Endothelial cell of umbilical vein (primary cell): ENCODE results near the gene GNG3. TPM values are rescaled to one million over a fixed set of nuclear protein-coding genes. Genes with fewer than 3 reads are reported as not detected.

Experiments
- BruUV-seq: library from RNA; stranded (reverse); fragments of 400-500 nt; replicated peaks from 2 replicates; lab custom pipeline; 2021; lab: Mats Ljungman, UMichigan
- CTCF ChIA-PET: fragments of 300-600, 350-600 bp; sonication (Branson Sonifier 250); formaldehyde crosslinking; loops from one replicate; lab custom pipeline; 2021; ENCODE audit warnings: antibody characterized with exemption, inconsistent platforms; lab: Charles Lee
- POLR2A ChIA-PET: fragments of 300-600, 350-600 bp; sonication (Branson Sonifier 250); formaldehyde crosslinking; loops from one replicate; lab custom pipeline; 2021; ENCODE audit warnings: antibody characterized with exemption, inconsistent platforms; lab: Charles Lee
- DNase-seq: peaks from one replicate; pipeline ENCODE4 v3.0.0-alpha.2; 2011; ENCODE audit warnings: low read depth, low spot score
- FAIRE-seq: peaks from 2 replicates; lab custom pipeline; 2011; peaks lifted over from hg19 to GRCh38; lab: Jason Lieb, UNC
- H2AFZ ChIP-seq: 2 replicates; pipeline ENCODE4 v1.6.0; 2012; ENCODE audit warnings: low read depth, low read length, control low read depth, inconsistent platforms
- H3K27ac ChIP-seq: 2 replicates; pipeline ENCODE4 v1.5.1; 2011; ENCODE audit warnings: low read depth, mild to moderate bottlenecking, control low read depth, low read length, moderate library complexity; ENCODE audit not compliant: insufficient read depth
- H3K27me3 ChIP-seq, 2 experiments: 2 replicates each; pipeline versions ENCODE4 v1.6.0 to v1.6.1; 2011; ENCODE audit warnings: low read length in 2 of 2, mixed read lengths in 1 of 2; ENCODE audit not compliant: control insufficient read depth in 2 of 2, insufficient read depth in 2 of 2
- H3K36me3 ChIP-seq, 2 experiments: 2 replicates in 1 of 2; 3 replicates in 1 of 2; pipeline ENCODE4 v1.5.1; 2011; ENCODE audit warnings: low read length in 2 of 2, mild to moderate bottlenecking in 1 of 2, moderate library complexity in 1 of 2; ENCODE audit not compliant: control insufficient read depth in 2 of 2, insufficient read depth in 2 of 2; ENCODE audit errors: extremely low read depth in 1 of 2
- H3K4me1 ChIP-seq: 3 replicates; pipeline ENCODE4 v1.5.1; 2011; ENCODE audit warnings: mild to moderate bottlenecking, low read length; ENCODE audit not compliant: control insufficient read depth, insufficient read depth; ENCODE audit errors: extremely low read depth
- H3K4me2 ChIP-seq: 2 replicates; pipeline ENCODE4 v1.6.1; 2011; ENCODE audit warnings: low read length, control low read depth, mixed read lengths; ENCODE audit not compliant: insufficient read depth
- H3K4me3 ChIP-seq, 3 experiments: fragments of 200-600 bp in 1 of 3; sonication (generic), shearing (Covaris generic) in 1 of 3; replicated peaks in 1 of 3; 2 replicates each; pipeline ENCODE4 v1.5.1; 2011 to 2016; ENCODE audit warnings: control low read depth in 3 of 3, low read length in 3 of 3, mild to moderate bottlenecking in 2 of 3, inconsistent platforms in 1 of 3, low read depth in 1 of 3, moderate library complexity in 1 of 3; ENCODE audit not compliant: insufficient read depth in 1 of 3
- H3K79me2 ChIP-seq: 2 replicates; pipeline ENCODE4 v1.6.0; 2012; ENCODE audit warnings: low read length, inconsistent platforms; ENCODE audit not compliant: control insufficient read depth, insufficient read depth
- H3K9ac ChIP-seq: replicated peaks from 2 replicates; pipeline ENCODE3; 2011; ENCODE audit warnings: low read length, control low read depth; ENCODE audit not compliant: insufficient read depth; ENCODE audit errors: extremely low read depth
- H3K9me1 ChIP-seq: replicated peaks from 3 replicates; pipeline ENCODE4 v1.6.0; 2011; ENCODE audit warnings: mild to moderate bottlenecking, low read length; ENCODE audit not compliant: control insufficient read depth, insufficient read depth; ENCODE audit errors: extremely low read depth
- H3K9me3 ChIP-seq: replicated peaks from 2 replicates; pipeline ENCODE4 v1.5.1; 2012; ENCODE audit warnings: low read length, inconsistent platforms; ENCODE audit not compliant: control insufficient read depth, insufficient read depth
- H4K20me1 ChIP-seq: replicated peaks from 2 replicates; pipeline ENCODE3; 2011; ENCODE audit warnings: mild to moderate bottlenecking, low read length; ENCODE audit not compliant: control insufficient read depth, insufficient read depth; ENCODE audit errors: extremely low read depth
- EZH2 ChIP-seq: IDR thresholded peaks from 2 replicates; pipeline ENCODE4 v1.6.1; 2012; ENCODE audit warnings: borderline replicate concordance, low read depth, mild to moderate bottlenecking, moderate library complexity, low read length, inconsistent platforms; ENCODE audit not compliant: severe bottlenecking
- FOS ChIP-seq: IDR thresholded peaks from 2 replicates; pipeline ENCODE4 v1.6.1; 2011; ENCODE audit warnings: mild to moderate bottlenecking, low read length, moderate library complexity, borderline replicate concordance; ENCODE audit not compliant: insufficient read depth
- GATA2 ChIP-seq: IDR thresholded peaks from 2 replicates; pipeline ENCODE4 v1.7.0; 2011; ENCODE audit warnings: low read depth, mild to moderate bottlenecking, moderate library complexity, mixed read lengths, low read length; ENCODE audit not compliant: insufficient read length, insufficient read depth
- MYC ChIP-seq: IDR thresholded peaks from one replicate; pipeline ENCODE4 v1.6.1; 2011; ENCODE audit warnings: mild to moderate bottlenecking, low read depth, low read length
- POLR2A ChIP-seq: IDR thresholded peaks from 2 replicates; pipeline ENCODE4 v1.6.1; 2012; ENCODE audit warnings: low read depth, mild to moderate bottlenecking, control low read depth, low read length
- POLR2AphosphoS5 ChIP-seq: IDR thresholded peaks from 2 replicates; pipeline ENCODE4 v1.6.1; 2012; ENCODE audit warnings: low read depth, mild to moderate bottlenecking, control low read depth, low read length, moderate library complexity; ENCODE audit not compliant: insufficient read depth
- dilution Hi-C: fragments of 300-500 bp; cut with MboI; formaldehyde crosslinking; loops from one replicate; pipeline ENCODE4 v1.15.0; 2019; ENCODE audit warnings: low sequenced_read_pairs; ENCODE audit not compliant: extremely low pct_ligation_motif_present
- intact Hi-C: fragments of 100-400 bp; cut with micrococcal nuclease; formaldehyde crosslinking; loops from one replicate; pipeline ENCODE4 v1.10.0; 2022
- polyA plus RNA-seq, 4 experiments: library from polyadenylated mRNA; depleted of rRNA in 3 of 4; stranded (reverse) in 3 of 4; unstranded in 1 of 4; fragments of >200 nt; gene quantifications; 2 replicates each; pipeline versions ENCODE4 v1.2.1 to v1.2.3, GENCODE V29; 2011 to 2012; ENCODE audit warnings: missing spikeins in 1 of 4
- total RNA-seq: library from RNA; stranded (reverse); gene quantifications from 2 replicates; pipeline ENCODE4 v1.2.3, GENCODE V29; 2021
- TF ChIP-seq, protein P1 (sequence below), 2 donors: IDR thresholded peaks; 1 replicate in 1 of 2; 2 replicates in 1 of 2; pipeline ENCODE4 v1.5.1; 2011; ENCODE audit warnings: low read length in 2 of 2, mild to moderate bottlenecking in 2 of 2, moderate library complexity in 2 of 2, control low read depth in 1 of 2, inconsistent platforms in 1 of 2, low read depth in 1 of 2; ENCODE audit not compliant: insufficient read depth in 1 of 2; ENCODE audit errors: extremely low read depth in 1 of 2

GNG3 gene
- total and polyA plus RNA-seq, 2 donors (not counting 3 experiments of a cell fraction or from before 2014, with no cell fraction given): not detected

- Histone ChIP-seq H3K4me2 (no peak overlapping the region), H3K27me3 (peaks cover 2 to 10% of the 10 kb centered on the region in 2 experiments), H4K20me1 (no peaks in the 10 kb centered on the region), H3K36me3 (peaks cover 5 to 22% of the 10 kb centered on the region in 2 experiments), H3K9me1 (no peaks in the 10 kb centered on the region), H3K4me1 (no peaks in the 10 kb centered on the region), H3K4me3 (peak overlapping the region in 1 of 3 experiments; percentile 16), H2AFZ (peak overlapping the region; percentile 50), H3K9me3 (no peaks in the 10 kb centered on the region), H3K27ac (no peak overlapping the region), H3K9ac (no peak overlapping the region), H3K79me2 (no peaks in the 10 kb centered on the region)
- FAIRE-seq: peak; percentile 28
- no peak for DNase-seq
- CTCF ChIA-PET: no interaction called here
- dilution Hi-C loops: no loop called here
- intact Hi-C loops: no loop called here
- POLR2A ChIA-PET: no interaction called here
- BruUV-seq: no TSS peak
- TF ChIP-seq POLR2AphosphoS5 (no peak), FOS (no peak), MYC (no peak), EZH2 (peak; percentile 70), POLR2A (no peak), GATA2 (no peak)
- TF ChIP-seq, protein P1, sequence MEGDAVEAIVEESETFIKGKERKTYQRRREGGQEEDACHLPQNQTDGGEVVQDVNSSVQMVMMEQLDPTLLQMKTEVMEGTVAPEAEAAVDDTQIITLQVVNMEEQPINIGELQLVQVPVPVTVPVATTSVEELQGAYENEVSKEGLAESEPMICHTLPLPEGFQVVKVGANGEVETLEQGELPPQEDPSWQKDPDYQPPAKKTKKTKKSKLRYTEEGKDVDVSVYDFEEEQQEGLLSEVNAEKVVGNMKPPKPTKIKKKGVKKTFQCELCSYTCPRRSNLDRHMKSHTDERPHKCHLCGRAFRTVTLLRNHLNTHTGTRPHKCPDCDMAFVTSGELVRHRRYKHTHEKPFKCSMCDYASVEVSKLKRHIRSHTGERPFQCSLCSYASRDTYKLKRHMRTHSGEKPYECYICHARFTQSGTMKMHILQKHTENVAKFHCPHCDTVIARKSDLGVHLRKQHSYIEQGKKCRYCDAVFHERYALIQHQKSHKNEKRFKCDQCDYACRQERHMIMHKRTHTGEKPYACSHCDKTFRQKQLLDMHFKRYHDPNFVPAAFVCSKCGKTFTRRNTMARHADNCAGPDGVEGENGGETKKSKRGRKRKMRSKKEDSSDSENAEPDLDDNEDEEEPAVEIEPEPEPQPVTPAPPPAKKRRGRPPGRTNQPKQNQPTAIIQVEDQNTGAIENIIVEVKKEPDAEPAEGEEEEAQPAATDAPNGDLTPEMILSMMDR (IDR thresholded peaks at IDR 0.05; ENCODE audit: extremely low read depth in 1 of 2, insufficient read depth in 1 of 2, low read depth in 1 of 2, low read length in 2 of 2): no peak
These were observed 19.7 kb upstream of the GNG3 start for GRCh38 chr11:62687508-62688396.
